Mesenchymal stem cell (in vitro differentiated cells and primary cell): ENCODE data around the gene PRR15L.
"Not testable (repeated sequence)": the region's sequence is repeated elsewhere in the genome, so short reads cannot be mapped to it uniquely, and the experiment has no call there.

Experiments used
- DNase-seq: peaks from one replicate; pipeline ENCODE4 v3.0.0-alpha.2; 2013
- H2AFZ ChIP-seq: one replicate; pipeline ENCODE4 v1.6.1; 2013; ENCODE audit warnings: low read depth, mild to moderate bottlenecking, control low read depth, inconsistent platforms, low read length, moderate library complexity
- H2AK5ac ChIP-seq: 2 replicates; pipeline ENCODE4 v1.6.1; 2013; ENCODE audit warnings: low read length, moderate library complexity, mild to moderate bottlenecking, inconsistent platforms; ENCODE audit not compliant: severe bottlenecking
- H2BK120ac ChIP-seq: one replicate; pipeline ENCODE4 v1.6.1; 2013; ENCODE audit warnings: low read depth, mild to moderate bottlenecking, inconsistent platforms, low read length, moderate library complexity
- H2BK12ac ChIP-seq, 2 experiments: one replicate each; pipeline ENCODE4 v1.6.1; 2013; ENCODE audit warnings: inconsistent platforms in 2 of 2, low read length in 2 of 2, mild to moderate bottlenecking in 2 of 2, moderate library complexity in 2 of 2, control low read depth in 1 of 2
- H2BK15ac ChIP-seq: one replicate; pipeline ENCODE4 v1.6.1; 2013; ENCODE audit warnings: mild to moderate bottlenecking, low read depth, inconsistent platforms; ENCODE audit not compliant: poor library complexity, severe bottlenecking
- H2BK5ac ChIP-seq: 2 replicates; pipeline ENCODE4 v1.6.1; 2013; ENCODE audit warnings: low read depth, mild to moderate bottlenecking, low read length, control low read depth, inconsistent platforms; ENCODE audit not compliant: poor library complexity, severe bottlenecking
- H3K14ac ChIP-seq, 2 experiments: one replicate each; pipeline ENCODE4 v1.6.1; 2013; ENCODE audit warnings: inconsistent platforms in 2 of 2, low read length in 2 of 2, control low read depth in 1 of 2, mild to moderate bottlenecking in 1 of 2, moderate library complexity in 1 of 2
- H3K18ac ChIP-seq, 2 experiments: one replicate each; pipeline ENCODE4 v1.6.1; 2013; ENCODE audit warnings: inconsistent platforms in 2 of 2, low read length in 2 of 2, control low read depth in 1 of 2, low read depth in 1 of 2, mild to moderate bottlenecking in 1 of 2
- H3K23ac ChIP-seq, 2 experiments: one replicate each; pipeline ENCODE4 v1.6.1; 2013; ENCODE audit warnings: inconsistent platforms in 2 of 2, low read length in 2 of 2, mild to moderate bottlenecking in 2 of 2, moderate library complexity in 2 of 2, control low read depth in 1 of 2
- H3K27ac ChIP-seq: 2 replicates; pipeline ENCODE4 v1.5.1; 2013; ENCODE audit warnings: mild to moderate bottlenecking, moderate library complexity, low read length, control low read depth, inconsistent platforms; ENCODE audit not compliant: poor library complexity, severe bottlenecking
- H3K27me3 ChIP-seq, 2 experiments: 2 replicates each; pipeline versions ENCODE4 v1.6.1 to v1.7.0; 2013; ENCODE audit warnings: low read length in 2 of 2, mild to moderate bottlenecking in 2 of 2, moderate library complexity in 2 of 2, control low read depth in 1 of 2, inconsistent platforms in 1 of 2; ENCODE audit not compliant: control insufficient read depth in 1 of 2, insufficient read depth in 1 of 2
- H3K36me3 ChIP-seq, 2 experiments: 2 replicates each; pipeline versions ENCODE4 v1.6.1 to v1.7.0; 2013; ENCODE audit warnings: low read length in 2 of 2, control low read depth in 1 of 2, inconsistent platforms in 1 of 2, low read depth in 1 of 2, mild to moderate bottlenecking in 1 of 2; ENCODE audit not compliant: insufficient read depth in 2 of 2, control insufficient read depth in 1 of 2
- H3K4ac ChIP-seq, 2 experiments: one replicate each; pipeline ENCODE4 v1.6.1; 2013; ENCODE audit warnings: inconsistent platforms in 2 of 2, low read length in 2 of 2, mild to moderate bottlenecking in 2 of 2, moderate library complexity in 2 of 2, control low read depth in 1 of 2, low read depth in 1 of 2
- H3K4me1 ChIP-seq: 2 replicates; pipeline ENCODE4 v1.6.1; 2013; ENCODE audit warnings: low read depth, low read length, control low read depth; ENCODE audit not compliant: control insufficient read depth, insufficient read depth
- H3K4me2 ChIP-seq: 2 replicates; pipeline ENCODE4 v1.6.1; 2013; ENCODE audit warnings: low read length, mild to moderate bottlenecking, inconsistent platforms; ENCODE audit not compliant: poor library complexity, severe bottlenecking
- H3K4me3 ChIP-seq, 2 experiments: 2 replicates each; pipeline versions ENCODE4 v1.5.1 to v1.7.0; 2013; ENCODE audit warnings: low read length in 2 of 2, mild to moderate bottlenecking in 2 of 2, control low read depth in 1 of 2, low read depth in 1 of 2; ENCODE audit not compliant: insufficient read depth in 1 of 2
- H3K79me1 ChIP-seq: replicated peaks from 2 replicates; pipeline ENCODE4 v1.6.1; 2013; ENCODE audit warnings: mild to moderate bottlenecking, control low read depth, low read length, inconsistent platforms; ENCODE audit not compliant: poor library complexity, severe bottlenecking
- H3K9ac ChIP-seq: 2 replicates; pipeline ENCODE4 v1.7.0; 2013; ENCODE audit warnings: mild to moderate bottlenecking, low read length, moderate library complexity
- H3K9me3 ChIP-seq: 2 replicates; pipeline ENCODE4 v1.7.0; 2013; ENCODE audit warnings: mild to moderate bottlenecking, low read length; ENCODE audit not compliant: control insufficient read depth
- H4K8ac ChIP-seq: one replicate; pipeline ENCODE4 v1.6.1; 2013; ENCODE audit warnings: inconsistent platforms, mild to moderate bottlenecking, low read length, moderate library complexity
- H4K91ac ChIP-seq: one replicate; pipeline ENCODE4 v1.6.1; 2013; ENCODE audit warnings: mild to moderate bottlenecking, low read length, inconsistent platforms
- WGBS: methylation state at CpG from one replicate; pipeline ENCODE4 v1.1.7; 2013; ENCODE audit warnings: mixed read lengths; 5-methylcytosine and 5-hydroxymethylcytosine counted together

Gene PRR15L

DNA sequence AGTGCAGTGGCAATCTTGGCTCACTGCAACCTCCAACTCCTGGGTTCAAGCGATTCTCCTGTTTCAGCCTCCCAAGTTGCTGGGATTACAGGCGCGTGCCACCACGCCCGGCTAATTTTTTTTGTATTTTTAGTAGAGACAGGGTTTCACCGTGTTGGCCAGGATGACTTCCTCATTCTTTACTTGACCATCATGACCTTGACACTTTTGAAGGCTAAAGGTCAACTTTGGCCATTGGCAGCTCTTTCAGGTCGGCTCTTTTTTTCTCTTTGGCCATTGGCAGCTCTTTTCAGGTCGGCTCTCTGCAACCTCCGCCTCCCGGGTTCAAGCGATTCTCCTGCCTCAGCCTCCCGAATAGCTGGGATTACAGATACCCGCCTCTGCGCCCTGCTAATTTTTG, 37.8 kb downstream of the PRR15L start:
- not testable (repeated sequence) for H3K18ac ChIP-seq, H2BK15ac ChIP-seq, H3K4me2 ChIP-seq, DNase-seq, H4K8ac ChIP-seq, H3K27ac ChIP-seq, H2AFZ ChIP-seq, H3K4me3 ChIP-seq, H2BK120ac ChIP-seq, H3K79me1 ChIP-seq, H3K4me1 ChIP-seq, H3K27me3 ChIP-seq, H3K4ac ChIP-seq, H3K9ac ChIP-seq, H2BK5ac ChIP-seq, H2AK5ac ChIP-seq, H4K91ac ChIP-seq, H3K14ac ChIP-seq, H3K9me3 ChIP-seq, H3K23ac ChIP-seq, H2BK12ac ChIP-seq
- WGBS = 96% methylated on average over 14 of the region's 14 CpGs
- peaks cover 32 to 45% of the 10 kb centered on the region in 2 experiments for H3K36me3 ChIP-seq

DNA sequence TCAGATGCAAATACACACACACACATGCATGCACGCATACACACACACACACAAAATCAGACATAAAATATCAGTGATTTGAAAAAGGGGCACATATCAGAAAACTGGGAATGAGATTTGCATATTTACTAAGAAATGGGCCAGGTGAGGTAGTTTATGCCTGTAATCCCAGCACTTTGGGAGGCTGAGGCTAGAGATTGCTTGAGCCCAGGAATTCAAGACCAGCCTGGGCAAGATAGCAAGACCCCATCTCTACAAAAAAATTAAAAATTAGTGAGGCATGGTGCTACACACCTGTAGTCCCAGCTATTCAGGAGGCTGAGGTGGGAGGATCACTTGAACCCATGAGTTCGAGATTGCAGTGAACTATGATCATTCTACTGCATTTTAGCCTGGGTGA, 38.7 kb downstream of the PRR15L start:
- no peaks in the 10 kb centered on the region for H3K4me1 ChIP-seq
- no peak overlapping the region for H2AK5ac ChIP-seq
- H3K18ac ChIP-seq = no peak overlapping the region
- H2AFZ ChIP-seq = no peak overlapping the region
- no peak overlapping the region for H3K4me2 ChIP-seq
- no peak overlapping the region for H3K4ac ChIP-seq
- H4K8ac ChIP-seq = no peak overlapping the region
- no peak overlapping the region for H3K9ac ChIP-seq
- H3K14ac ChIP-seq = no peak overlapping the region
- H3K27me3 ChIP-seq = no peaks in the 10 kb centered on the region
- H2BK120ac ChIP-seq = no peak overlapping the region
- DNase-seq = no peak
- H3K4me3 ChIP-seq = no peak overlapping the region
- peaks cover 7% of the 10 kb centered on the region for H3K79me1 ChIP-seq
- H3K36me3 ChIP-seq = peaks cover 27 to 36% of the 10 kb centered on the region in 2 experiments
- WGBS = 100% methylated on average over 1 of the region's 2 CpGs
- H2BK15ac ChIP-seq = no peak overlapping the region
- no peak overlapping the region for H4K91ac ChIP-seq
- no peak overlapping the region for H2BK5ac ChIP-seq
- H3K9me3 ChIP-seq = no peaks in the 10 kb centered on the region
- no peak overlapping the region for H2BK12ac ChIP-seq
- no peak overlapping the region for H3K27ac ChIP-seq
- H3K23ac ChIP-seq = no peak overlapping the region

DNA sequence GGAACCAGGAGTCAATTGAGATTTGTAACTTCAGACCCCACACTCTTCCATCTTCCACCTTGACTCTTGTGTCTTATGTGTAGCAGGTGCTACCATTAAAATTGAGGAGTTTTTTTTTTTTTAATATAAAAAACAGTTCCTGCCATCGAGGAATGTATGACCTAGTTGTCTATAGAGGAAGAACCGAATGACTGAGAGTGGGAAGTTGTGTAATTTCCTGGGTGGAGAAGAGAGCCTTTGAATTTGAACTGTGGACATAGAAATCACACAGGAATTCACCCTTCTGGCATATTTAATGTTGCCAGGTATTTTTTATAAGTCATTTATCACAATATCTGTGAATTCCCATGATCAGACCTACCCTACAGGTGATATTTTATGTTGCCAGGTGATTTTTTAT, 39.7 kb downstream of the PRR15L start:
- WGBS = 87% methylated on average over 2 of the region's 2 CpGs

DNA sequence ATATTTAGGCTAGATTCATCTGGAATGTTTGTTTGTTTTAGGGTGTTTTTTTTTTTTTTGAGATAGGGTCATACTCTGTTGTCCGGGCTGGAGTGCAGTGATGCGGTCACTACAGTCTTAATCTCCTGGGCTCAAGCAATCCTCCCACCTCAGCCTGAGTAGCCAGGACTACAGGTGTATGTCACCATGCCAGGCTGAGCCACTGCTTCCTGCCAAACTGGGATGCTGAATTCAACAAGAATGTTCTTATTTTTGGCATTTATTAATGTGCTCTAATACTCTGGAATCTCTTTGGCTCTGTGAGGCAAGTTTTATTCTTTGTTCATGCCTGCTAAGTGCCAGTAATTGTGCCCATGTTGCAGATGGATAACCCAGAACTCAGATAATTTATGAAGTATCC, 40.1 kb downstream of the PRR15L start:
- H3K4me1 ChIP-seq = no peaks in the 10 kb centered on the region
- peaks cover 15 to 23% of the 10 kb centered on the region in 2 experiments for H3K36me3 ChIP-seq
- no peak overlapping the region for H2BK15ac ChIP-seq
- H3K4me3 ChIP-seq = no peak overlapping the region
- no peak overlapping the region for H3K4me2 ChIP-seq
- H4K8ac ChIP-seq = no peak overlapping the region
- H3K18ac ChIP-seq = no peak overlapping the region
- no peaks in the 10 kb centered on the region for H3K9me3 ChIP-seq
- H3K4ac ChIP-seq = no peak overlapping the region
- H2BK12ac ChIP-seq = no peak overlapping the region
- H4K91ac ChIP-seq = no peak overlapping the region
- no peak overlapping the region for H3K14ac ChIP-seq
- H3K27ac ChIP-seq = no peak overlapping the region
- 100% methylated on average over 2 of the region's 2 CpGs for WGBS
- H2AK5ac ChIP-seq = no peak overlapping the region
- no peak for DNase-seq
- H3K79me1 ChIP-seq = peaks cover 10% of the 10 kb centered on the region
- no peaks in the 10 kb centered on the region for H3K27me3 ChIP-seq
- no peak overlapping the region for H3K23ac ChIP-seq
- no peak overlapping the region for H2BK120ac ChIP-seq
- no peak overlapping the region for H2BK5ac ChIP-seq
- H2AFZ ChIP-seq = no peak overlapping the region
- no peak overlapping the region for H3K9ac ChIP-seq

More for the DNA sequence above, 39.7 kb downstream of the PRR15L start:
- H3K23ac ChIP-seq = no peak overlapping the region
- peaks cover 19 to 28% of the 10 kb centered on the region in 2 experiments for H3K36me3 ChIP-seq
- H2AK5ac ChIP-seq = no peak overlapping the region
- H3K27ac ChIP-seq = no peak overlapping the region
- H2BK15ac ChIP-seq = no peak overlapping the region
- H4K8ac ChIP-seq = no peak overlapping the region
- no peak overlapping the region for H3K9ac ChIP-seq
- no peak overlapping the region for H3K4me3 ChIP-seq
- H2BK12ac ChIP-seq = no peak overlapping the region
- no peak overlapping the region for H3K4me2 ChIP-seq
- H3K4ac ChIP-seq = no peak overlapping the region
- DNase-seq = no peak
- no peaks in the 10 kb centered on the region for H3K4me1 ChIP-seq
- H2BK120ac ChIP-seq = no peak overlapping the region
- H2AFZ ChIP-seq = no peak overlapping the region
- no peak overlapping the region for H3K14ac ChIP-seq
- H3K9me3 ChIP-seq = no peaks in the 10 kb centered on the region
- no peak overlapping the region for H2BK5ac ChIP-seq
- H3K18ac ChIP-seq = no peak overlapping the region
- peaks cover 9% of the 10 kb centered on the region for H3K79me1 ChIP-seq
- no peak overlapping the region for H4K91ac ChIP-seq
- no peaks in the 10 kb centered on the region for H3K27me3 ChIP-seq
